HEK293 (cell line): ENCODE data around the gene FIBP.

ENCODE experiments used
- GLIS1 ChIP-seq: fragments of 450-650 bp; formaldehyde crosslinking; IDR thresholded peaks from 2 replicates; pipeline ENCODE4 v1.5.1; 2016; ENCODE audit warnings: missing biosample characterization, missing genetic modification characterization
- KLF9 ChIP-seq: fragments of 450-650 bp; formaldehyde crosslinking; IDR thresholded peaks from 2 replicates; pipeline ENCODE4 v1.5.1; 2016; ENCODE audit warnings: missing biosample characterization, missing genetic modification characterization, low read depth
- PRDM1 ChIP-seq: fragments of 450-650 bp; formaldehyde crosslinking; IDR thresholded peaks from 2 replicates; pipeline ENCODE4; 2016; ENCODE audit warnings: missing biosample characterization, missing genetic modification characterization
- ZBTB17 ChIP-seq: fragments of 450-650 bp; formaldehyde crosslinking; IDR thresholded peaks from 2 replicates; pipeline ENCODE4 v1.5.1; 2016; ENCODE audit warnings: missing biosample characterization, missing genetic modification characterization
- ZBTB48 ChIP-seq: fragments of 450-650 bp; formaldehyde crosslinking; IDR thresholded peaks from 2 replicates; pipeline ENCODE4 v1.5.1; 2016; ENCODE audit warnings: missing biosample characterization, missing genetic modification characterization
- ZEB2 ChIP-seq: fragments of 450-650 bp; formaldehyde crosslinking; IDR thresholded peaks from 2 replicates; pipeline ENCODE4 v1.5.1; 2016; ENCODE audit warnings: missing biosample characterization, missing genetic modification characterization
- ZFHX2 ChIP-seq: fragments of 450-650 bp; formaldehyde crosslinking; conservative IDR thresholded peaks from 2 replicates; pipeline ENCODE4 v1.5.1; 2016; ENCODE audit warnings: missing biosample characterization, missing genetic modification characterization
- ZNF112 ChIP-seq: fragments of 450-650 bp; formaldehyde crosslinking; IDR thresholded peaks from 2 replicates; pipeline ENCODE4 v1.5.0; 2017; ENCODE audit warnings: missing biosample characterization, missing genetic modification characterization
- ZNF114 ChIP-seq: fragments of 450-650 bp; formaldehyde crosslinking; IDR thresholded peaks from 2 replicates; pipeline ENCODE4 v1.5.0; 2017; ENCODE audit warnings: missing biosample characterization, missing genetic modification characterization
- ZNF132 ChIP-seq: fragments of 450-650 bp; formaldehyde crosslinking; IDR thresholded peaks from 2 replicates; pipeline ENCODE4 v1.5.1; 2017; ENCODE audit warnings: missing biosample characterization, missing genetic modification characterization, borderline replicate concordance
- ZNF549 ChIP-seq: fragments of 450-650 bp; IDR thresholded peaks from 2 replicates; pipeline ENCODE4 v1.5.1; 2018; ENCODE audit warnings: missing biosample characterization, missing genetic modification characterization, mild to moderate bottlenecking, inconsistent platforms, moderate library complexity
- ZNF660 ChIP-seq: fragments of 450-650 bp; IDR thresholded peaks from 2 replicates; pipeline ENCODE4 v1.5.1; 2018; ENCODE audit warnings: missing biosample characterization, mild to moderate bottlenecking, missing genetic modification characterization
- ZNF704 ChIP-seq: fragments of 450-650 bp; formaldehyde crosslinking; IDR thresholded peaks from 2 replicates; pipeline ENCODE4 v1.5.1; 2016; ENCODE audit warnings: missing biosample characterization, missing genetic modification characterization
- ZNF776 ChIP-seq: fragments of 450-650 bp; formaldehyde crosslinking; IDR thresholded peaks from 2 replicates; pipeline ENCODE4 v1.5.0; 2017; ENCODE audit warnings: missing biosample characterization, missing genetic modification characterization, borderline replicate concordance
- ZNF843 ChIP-seq: fragments of 450-650 bp; formaldehyde crosslinking; IDR thresholded peaks from 2 replicates; pipeline ENCODE4 v1.5.1; 2016; ENCODE audit warnings: missing biosample characterization, missing genetic modification characterization
- TF ChIP-seq, protein P1 (sequence below): fragments of 450-650 bp; formaldehyde crosslinking; IDR thresholded peaks from 2 replicates; pipeline ENCODE4 v1.5.0; 2017; ENCODE audit warnings: missing biosample characterization, missing genetic modification characterization, borderline replicate concordance
- TF ChIP-seq, protein P2 (sequence below): fragments of 450-650 bp; formaldehyde crosslinking; IDR thresholded peaks from 2 replicates; pipeline ENCODE4 v1.5.1; 2016; ENCODE audit warnings: missing biosample characterization, missing genetic modification characterization
- TF ChIP-seq, protein P3 (sequence below): fragments of 450-650 bp; formaldehyde crosslinking; IDR thresholded peaks from 2 replicates; pipeline ENCODE4 v1.5.1; 2016; ENCODE audit warnings: missing biosample characterization, missing genetic modification characterization, low read depth
- TF ChIP-seq, protein P4 (sequence below): fragments of 450-650 bp; formaldehyde crosslinking; IDR thresholded peaks from 2 replicates; pipeline ENCODE4 v1.5.1; 2017; ENCODE audit warnings: missing biosample characterization, missing genetic modification characterization
- TF ChIP-seq, protein P5 (sequence below): fragments of 450-650 bp; formaldehyde crosslinking; conservative IDR thresholded peaks from 2 replicates; pipeline ENCODE4 v1.5.1; 2016; ENCODE audit warnings: low read depth, missing biosample characterization, missing genetic modification characterization
- TF ChIP-seq, protein P6 (sequence below): fragments of 450-650 bp; formaldehyde crosslinking; IDR thresholded peaks from 2 replicates; pipeline ENCODE4 v1.5.1; 2016; ENCODE audit warnings: missing biosample characterization, missing genetic modification characterization

Gene FIBP

GRCh38 chr11:65919141-65919572 is 30.9 kb upstream of the FIBP start, which contains the start of gene DRAP1 (continued):
- TF ChIP-seq ZNF704 (tag by site-specific recombination): no peak
- TF ChIP-seq PRDM1 (tag by site-specific recombination): no peak
- no peak for TF ChIP-seq ZNF776 (tag by site-specific recombination)
- no peak for TF ChIP-seq ZNF843 (tag by site-specific recombination)
- TF ChIP-seq, protein P1, sequence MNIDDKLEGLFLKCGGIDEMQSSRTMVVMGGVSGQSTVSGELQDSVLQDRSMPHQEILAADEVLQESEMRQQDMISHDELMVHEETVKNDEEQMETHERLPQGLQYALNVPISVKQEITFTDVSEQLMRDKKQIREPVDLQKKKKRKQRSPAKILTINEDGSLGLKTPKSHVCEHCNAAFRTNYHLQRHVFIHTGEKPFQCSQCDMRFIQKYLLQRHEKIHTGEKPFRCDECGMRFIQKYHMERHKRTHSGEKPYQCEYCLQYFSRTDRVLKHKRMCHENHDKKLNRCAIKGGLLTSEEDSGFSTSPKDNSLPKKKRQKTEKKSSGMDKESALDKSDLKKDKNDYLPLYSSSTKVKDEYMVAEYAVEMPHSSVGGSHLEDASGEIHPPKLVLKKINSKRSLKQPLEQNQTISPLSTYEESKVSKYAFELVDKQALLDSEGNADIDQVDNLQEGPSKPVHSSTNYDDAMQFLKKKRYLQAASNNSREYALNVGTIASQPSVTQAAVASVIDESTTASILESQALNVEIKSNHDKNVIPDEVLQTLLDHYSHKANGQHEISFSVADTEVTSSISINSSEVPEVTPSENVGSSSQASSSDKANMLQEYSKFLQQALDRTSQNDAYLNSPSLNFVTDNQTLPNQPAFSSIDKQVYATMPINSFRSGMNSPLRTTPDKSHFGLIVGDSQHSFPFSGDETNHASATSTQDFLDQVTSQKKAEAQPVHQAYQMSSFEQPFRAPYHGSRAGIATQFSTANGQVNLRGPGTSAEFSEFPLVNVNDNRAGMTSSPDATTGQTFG (tag by site-specific recombination): peak; percentile 36; the same call in 1 of the 2 replicates
- TF ChIP-seq, protein P2, sequence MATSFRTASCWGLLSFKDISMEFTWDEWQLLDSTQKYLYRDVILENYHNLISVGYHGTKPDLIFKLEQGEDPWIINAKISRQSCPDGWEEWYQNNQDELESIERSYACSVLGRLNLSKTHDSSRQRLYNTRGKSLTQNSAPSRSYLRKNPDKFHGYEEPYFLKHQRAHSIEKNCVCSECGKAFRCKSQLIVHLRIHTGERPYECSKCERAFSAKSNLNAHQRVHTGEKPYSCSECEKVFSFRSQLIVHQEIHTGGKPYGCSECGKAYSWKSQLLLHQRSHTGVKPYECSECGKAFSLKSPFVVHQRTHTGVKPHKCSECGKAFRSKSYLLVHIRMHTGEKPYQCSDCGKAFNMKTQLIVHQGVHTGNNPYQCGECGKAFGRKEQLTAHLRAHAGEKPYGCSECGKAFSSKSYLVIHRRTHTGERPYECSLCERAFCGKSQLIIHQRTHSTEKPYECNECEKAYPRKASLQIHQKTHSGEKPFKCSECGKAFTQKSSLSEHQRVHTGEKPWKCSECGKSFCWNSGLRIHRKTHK (tag by site-specific recombination): no peak
- peak; percentile 41; the same call in 1 of the 2 replicates for TF ChIP-seq GLIS1 (tag by site-specific recombination)
- TF ChIP-seq, protein P3, sequence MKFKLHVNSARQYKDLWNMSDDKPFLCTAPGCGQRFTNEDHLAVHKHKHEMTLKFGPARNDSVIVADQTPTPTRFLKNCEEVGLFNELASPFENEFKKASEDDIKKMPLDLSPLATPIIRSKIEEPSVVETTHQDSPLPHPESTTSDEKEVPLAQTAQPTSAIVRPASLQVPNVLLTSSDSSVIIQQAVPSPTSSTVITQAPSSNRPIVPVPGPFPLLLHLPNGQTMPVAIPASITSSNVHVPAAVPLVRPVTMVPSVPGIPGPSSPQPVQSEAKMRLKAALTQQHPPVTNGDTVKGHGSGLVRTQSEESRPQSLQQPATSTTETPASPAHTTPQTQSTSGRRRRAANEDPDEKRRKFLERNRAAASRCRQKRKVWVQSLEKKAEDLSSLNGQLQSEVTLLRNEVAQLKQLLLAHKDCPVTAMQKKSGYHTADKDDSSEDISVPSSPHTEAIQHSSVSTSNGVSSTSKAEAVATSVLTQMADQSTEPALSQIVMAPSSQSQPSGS: no peak
- TF ChIP-seq, protein P4, sequence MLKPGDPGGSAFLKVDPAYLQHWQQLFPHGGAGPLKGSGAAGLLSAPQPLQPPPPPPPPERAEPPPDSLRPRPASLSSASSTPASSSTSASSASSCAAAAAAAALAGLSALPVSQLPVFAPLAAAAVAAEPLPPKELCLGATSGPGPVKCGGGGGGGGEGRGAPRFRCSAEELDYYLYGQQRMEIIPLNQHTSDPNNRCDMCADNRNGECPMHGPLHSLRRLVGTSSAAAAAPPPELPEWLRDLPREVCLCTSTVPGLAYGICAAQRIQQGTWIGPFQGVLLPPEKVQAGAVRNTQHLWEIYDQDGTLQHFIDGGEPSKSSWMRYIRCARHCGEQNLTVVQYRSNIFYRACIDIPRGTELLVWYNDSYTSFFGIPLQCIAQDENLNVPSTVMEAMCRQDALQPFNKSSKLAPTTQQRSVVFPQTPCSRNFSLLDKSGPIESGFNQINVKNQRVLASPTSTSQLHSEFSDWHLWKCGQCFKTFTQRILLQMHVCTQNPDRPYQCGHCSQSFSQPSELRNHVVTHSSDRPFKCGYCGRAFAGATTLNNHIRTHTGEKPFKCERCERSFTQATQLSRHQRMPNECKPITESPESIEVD (tag by site-specific recombination): no peak
- TF ChIP-seq ZFHX2 (tag by site-specific recombination): peak; percentile 67
- TF ChIP-seq ZNF114 (tag by site-specific recombination): no peak
- no peak for TF ChIP-seq ZNF132
- no peak; the same call in 1 of the 2 replicates for TF ChIP-seq ZEB2 (tag by site-specific recombination)
- no peak for TF ChIP-seq ZBTB48 (tag by site-specific recombination)
- TF ChIP-seq ZNF660 (tag by site-specific recombination): peak; percentile 97
- no peak for TF ChIP-seq ZBTB17 (tag by site-specific recombination)
- no peak; the same call in 1 of the 2 replicates for TF ChIP-seq ZNF549 (tag by site-specific recombination)
- TF ChIP-seq, protein P5, sequence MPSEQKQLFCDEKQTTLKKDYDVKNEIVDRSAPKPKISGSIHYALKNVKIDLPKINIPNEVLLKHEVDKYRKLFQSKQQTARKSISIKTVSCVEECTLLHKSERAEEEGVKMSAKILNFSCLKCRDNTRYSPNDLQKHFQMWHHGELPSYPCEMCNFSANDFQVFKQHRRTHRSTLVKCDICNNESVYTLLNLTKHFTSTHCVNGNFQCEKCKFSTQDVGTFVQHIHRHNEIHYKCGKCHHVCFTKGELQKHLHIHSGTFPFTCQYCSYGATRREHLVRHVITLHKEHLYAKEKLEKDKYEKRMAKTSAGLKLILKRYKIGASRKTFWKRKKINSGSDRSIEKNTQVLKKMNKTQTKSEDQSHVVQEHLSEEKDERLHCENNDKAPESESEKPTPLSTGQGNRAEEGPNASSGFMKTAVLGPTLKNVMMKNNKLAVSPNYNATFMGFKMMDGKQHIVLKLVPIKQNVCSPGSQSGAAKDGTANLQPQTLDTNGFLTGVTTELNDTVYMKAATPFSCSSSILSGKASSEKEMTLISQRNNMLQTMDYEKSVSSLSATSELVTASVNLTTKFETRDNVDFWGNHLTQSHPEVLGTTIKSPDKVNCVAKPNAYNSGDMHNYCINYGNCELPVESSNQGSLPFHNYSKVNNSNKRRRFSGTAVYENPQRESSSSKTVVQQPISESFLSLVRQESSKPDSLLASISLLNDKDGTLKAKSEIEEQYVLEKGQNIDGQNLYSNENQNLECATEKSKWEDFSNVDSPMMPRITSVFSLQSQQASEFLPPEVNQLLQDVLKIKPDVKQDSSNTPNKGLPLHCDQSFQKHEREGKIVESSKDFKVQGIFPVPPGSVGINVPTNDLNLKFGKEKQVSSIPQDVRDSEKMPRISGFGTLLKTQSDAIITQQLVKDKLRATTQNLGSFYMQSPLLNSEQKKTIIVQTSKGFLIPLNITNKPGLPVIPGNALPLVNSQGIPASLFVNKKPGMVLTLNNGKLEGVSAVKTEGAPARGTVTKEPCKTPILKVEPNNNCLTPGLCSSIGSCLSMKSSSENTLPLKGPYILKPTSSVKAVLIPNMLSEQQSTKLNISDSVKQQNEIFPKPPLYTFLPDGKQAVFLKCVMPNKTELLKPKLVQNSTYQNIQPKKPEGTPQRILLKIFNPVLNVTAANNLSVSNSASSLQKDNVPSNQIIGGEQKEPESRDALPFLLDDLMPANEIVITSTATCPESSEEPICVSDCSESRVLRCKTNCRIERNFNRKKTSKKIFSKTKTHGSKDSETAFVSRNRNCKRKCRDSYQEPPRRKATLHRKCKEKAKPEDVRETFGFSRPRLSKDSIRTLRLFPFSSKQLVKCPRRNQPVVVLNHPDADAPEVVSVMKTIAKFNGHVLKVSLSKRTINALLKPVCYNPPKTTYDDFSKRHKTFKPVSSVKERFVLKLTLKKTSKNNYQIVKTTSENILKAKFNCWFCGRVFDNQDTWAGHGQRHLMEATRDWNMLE (tag by site-specific recombination): no peak
- TF ChIP-seq, protein P6, sequence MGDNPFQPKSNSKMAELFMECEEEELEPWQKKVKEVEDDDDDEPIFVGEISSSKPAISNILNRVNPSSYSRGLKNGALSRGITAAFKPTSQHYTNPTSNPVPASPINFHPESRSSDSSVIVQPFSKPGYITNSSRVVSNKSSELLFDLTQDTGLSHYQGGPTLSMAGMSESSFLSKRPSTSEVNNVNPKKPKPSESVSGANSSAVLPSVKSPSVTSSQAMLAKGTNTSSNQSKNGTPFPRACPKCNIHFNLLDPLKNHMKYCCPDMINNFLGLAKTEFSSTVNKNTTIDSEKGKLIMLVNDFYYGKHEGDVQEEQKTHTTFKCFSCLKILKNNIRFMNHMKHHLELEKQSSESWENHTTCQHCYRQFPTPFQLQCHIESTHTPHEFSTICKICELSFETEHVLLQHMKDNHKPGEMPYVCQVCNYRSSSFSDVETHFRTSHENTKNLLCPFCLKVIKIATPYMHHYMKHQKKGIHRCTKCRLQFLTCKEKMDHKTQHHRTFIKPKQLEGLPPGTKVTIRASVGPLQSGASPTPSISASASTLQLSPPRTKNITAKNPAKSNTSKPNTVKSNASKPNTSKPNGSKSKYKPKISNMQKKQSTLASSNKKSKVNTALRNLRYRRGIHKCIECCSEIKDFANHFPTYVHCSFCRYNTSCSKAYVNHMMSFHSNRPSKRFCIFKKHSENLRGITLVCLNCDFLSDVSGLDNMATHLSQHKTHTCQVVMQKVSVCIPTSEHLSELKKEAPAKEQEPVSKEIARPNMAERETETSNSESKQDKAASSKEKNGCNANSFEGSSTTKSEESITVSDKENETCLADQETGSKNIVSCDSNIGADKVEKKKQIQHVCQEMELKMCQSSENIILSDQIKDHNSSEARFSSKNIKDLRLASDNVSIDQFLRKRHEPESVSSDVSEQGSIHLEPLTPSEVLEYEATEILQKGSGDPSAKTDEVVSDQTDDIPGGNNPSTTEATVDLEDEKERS: no peak
- TF ChIP-seq KLF9 (tag by site-specific recombination): no peak
- no peak for TF ChIP-seq ZNF112 (tag by site-specific recombination)
